Urinary bladder (tissue), 4 donors: ENCODE results near the gene MYH14. TPM values are rescaled to one million over a fixed set of nuclear protein-coding genes. Genes with fewer than 3 reads are reported as not detected.

Source experiments
- DNase-seq: peaks from one replicate; pipeline ENCODE4 v3.0.0-alpha.2; 2015; ENCODE audit errors: extremely low spot score
- H3K27ac ChIP-seq: one replicate; pipeline ENCODE4 v1.5.1; 2013; ENCODE audit warnings: low read depth, mild to moderate bottlenecking, moderate library complexity
- H3K36me3 ChIP-seq: one replicate; pipeline ENCODE4 v1.6.1; 2013; ENCODE audit warnings: mild to moderate bottlenecking, moderate library complexity; ENCODE audit not compliant: insufficient read depth
- H3K4me1 ChIP-seq: one replicate; pipeline ENCODE4 v1.6.1; 2013; ENCODE audit warnings: mild to moderate bottlenecking, moderate library complexity; ENCODE audit not compliant: insufficient read depth
- H3K4me3 ChIP-seq: one replicate; pipeline ENCODE4 v1.5.1; 2013; ENCODE audit warnings: low read depth, low read length
- WGBS: extraction: QIAGEN DNeasy Blood & Tissue Kit; methylation state at CpG from one replicate; pipeline ENCODE4 v1.1.7; 2013; 5-methylcytosine and 5-hydroxymethylcytosine counted together
- polyA plus RNA-seq: library from polyadenylated mRNA; stranded (reverse); fragments of 200-250 nt; gene quantifications from one replicate; pipeline ENCODE4 v1.2.3, GENCODE V29; 2013
- total RNA-seq: library from RNA; depleted of rRNA; stranded (reverse); fragments of >200 nt; gene quantifications from one replicate; pipeline ENCODE4 v1.2.3, GENCODE V29; 2014
- donor health status: healthy with polysubstance abuse.
- donor health status: healthy.

Gene MYH14
- total and polyA plus RNA-seq, 2 donors = 7.0 to 15.5 TPM

DNA sequence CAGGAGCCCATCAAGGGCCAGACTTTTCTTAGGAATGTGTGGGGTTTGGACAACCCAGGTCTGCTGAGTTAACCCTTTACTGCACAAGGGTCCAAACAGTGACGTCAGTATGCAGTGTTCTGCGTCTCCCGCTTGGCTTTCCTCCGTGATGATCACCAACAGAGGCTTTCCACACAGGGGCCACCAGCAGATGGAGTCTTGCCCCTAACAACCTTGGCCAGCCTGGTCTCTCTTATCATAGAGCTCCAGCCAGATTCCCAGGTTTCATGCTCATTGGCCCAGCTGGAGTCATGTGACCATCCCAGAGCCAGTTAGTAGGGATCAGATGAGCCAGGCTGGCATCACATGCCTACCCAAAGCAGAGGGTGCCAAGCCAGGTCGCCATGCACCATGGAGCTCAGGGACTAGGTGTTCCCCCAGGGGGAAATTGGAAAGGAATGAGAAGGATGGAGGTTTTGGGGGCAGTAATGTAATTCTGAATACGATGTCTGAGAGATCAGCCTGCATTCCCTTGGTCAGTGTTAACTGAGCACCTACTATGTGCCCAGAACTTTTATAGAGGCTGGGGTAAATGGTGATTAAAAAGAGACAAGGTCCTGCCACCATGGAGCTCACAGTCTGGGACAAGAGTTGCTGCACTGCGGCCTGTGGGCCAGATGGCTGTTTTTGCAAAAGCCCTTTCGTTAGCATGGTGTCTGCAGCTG is 61.2 kb downstream of the MYH14 start:
- no peak for DNase-seq
- Histone ChIP-seq H3K36me3 (no peaks in the 10 kb centered on the region), H3K4me1 (no peaks in the 10 kb centered on the region), H3K4me3 (no peak overlapping the region), H3K27ac (no peak overlapping the region)
- 74% methylated on average over 8 of the region's 8 CpGs for WGBS

DNA sequence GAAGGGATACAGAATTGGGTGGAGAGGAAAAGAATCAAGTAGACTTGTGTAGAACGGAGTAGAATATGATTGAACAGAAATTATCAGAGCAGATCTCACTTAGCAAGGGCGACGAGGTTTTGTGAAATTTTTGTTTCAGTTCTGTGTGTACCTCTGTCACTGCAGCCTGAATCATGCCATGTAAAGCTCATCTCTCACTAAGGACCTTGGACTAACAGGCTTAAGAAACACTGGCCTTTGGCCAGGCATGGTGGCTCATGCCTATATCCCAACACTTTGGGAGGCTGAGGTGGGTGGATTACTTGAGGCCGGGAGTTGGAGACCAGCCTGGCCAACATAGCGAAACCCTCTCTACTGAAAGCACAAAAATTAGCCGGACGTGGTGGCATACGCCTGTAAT is 62.6 kb downstream of the MYH14 start:
- no peak overlapping the region for H3K27ac ChIP-seq
- no peaks in the 10 kb centered on the region for H3K4me1 ChIP-seq
- DNase-seq = no peak
- no peaks in the 10 kb centered on the region for H3K36me3 ChIP-seq
- WGBS = 92% methylated on average over 8 of the region's 8 CpGs
- no peak overlapping the region for H3K4me3 ChIP-seq

DNA sequence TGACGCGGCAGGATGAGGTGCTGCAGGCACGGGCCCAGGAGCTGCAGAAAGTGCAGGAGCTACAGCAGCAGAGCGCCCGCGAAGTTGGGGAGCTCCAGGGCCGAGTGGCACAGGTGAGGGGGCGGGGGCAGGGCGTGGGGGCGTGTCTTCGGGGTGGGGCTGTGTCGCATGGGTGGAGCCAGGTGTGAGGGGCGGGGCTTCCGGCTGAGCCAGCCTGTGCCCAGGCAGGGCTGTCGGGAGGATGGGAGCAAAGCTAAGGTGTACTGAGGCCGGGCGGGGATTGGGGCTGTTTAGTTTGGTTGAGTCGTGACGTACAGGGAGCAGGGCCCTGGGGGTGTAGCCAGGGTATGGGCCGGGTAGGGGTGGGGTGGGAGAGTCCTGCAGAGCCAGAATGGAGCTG is 63.5 kb downstream of the MYH14 start:
- Histone ChIP-seq H3K4me3 (no peak overlapping the region), H3K27ac (no peak overlapping the region), H3K4me1 (no peaks in the 10 kb centered on the region), H3K36me3 (no peaks in the 10 kb centered on the region)
- DNase-seq = no peak
- WGBS = 16% methylated on average over 20 of the region's 20 CpGs

DNA sequence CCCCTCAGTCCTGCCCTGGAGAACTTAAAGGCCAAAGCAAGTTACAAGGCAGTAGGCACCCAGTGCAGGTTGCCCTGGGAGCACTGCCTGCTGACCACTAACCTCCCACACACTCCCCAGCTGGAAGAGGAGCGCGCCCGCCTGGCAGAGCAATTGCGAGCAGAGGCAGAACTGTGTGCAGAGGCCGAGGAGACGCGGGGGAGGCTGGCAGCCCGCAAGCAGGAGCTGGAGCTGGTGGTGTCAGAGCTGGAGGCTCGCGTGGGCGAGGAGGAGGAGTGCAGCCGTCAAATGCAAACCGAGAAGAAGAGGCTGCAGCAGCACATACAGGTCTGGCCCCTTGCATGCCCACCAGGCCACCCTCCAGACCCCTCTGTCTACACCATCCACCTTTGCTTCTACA is 64.6 kb downstream of the MYH14 start:
- WGBS = 87% methylated on average over 13 of the region's 13 CpGs
- Histone ChIP-seq H3K36me3 (no peaks in the 10 kb centered on the region), H3K4me1 (no peaks in the 10 kb centered on the region), H3K4me3 (no peak overlapping the region), H3K27ac (no peak overlapping the region)
- DNase-seq = no peak

DNA sequence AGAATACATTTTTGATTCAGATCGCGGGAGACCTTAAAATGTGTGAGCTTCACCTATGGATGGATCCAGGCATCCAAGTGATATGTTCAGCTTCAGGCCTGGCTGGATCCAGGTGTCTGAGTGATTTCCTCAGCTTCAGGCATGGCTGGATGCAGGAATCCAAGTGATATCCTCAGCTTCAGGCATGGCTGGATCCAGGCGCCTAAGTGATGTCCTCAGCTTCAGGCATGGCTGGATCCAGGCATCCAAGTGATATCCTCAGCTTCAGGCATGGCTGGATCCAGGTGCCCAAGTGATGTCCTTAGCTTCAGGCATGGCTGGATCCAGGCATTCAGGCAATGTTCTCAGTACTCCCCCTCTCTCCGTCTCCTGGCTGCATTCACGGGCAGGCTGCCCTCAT is 65.1 kb downstream of the MYH14 start:
- Histone ChIP-seq H3K4me1 (no peaks in the 10 kb centered on the region), H3K27ac (no peak overlapping the region), H3K4me3 (no peak overlapping the region), H3K36me3 (no peaks in the 10 kb centered on the region)
- no peak for DNase-seq
- 95% methylated on average over 5 of the region's 5 CpGs for WGBS

DNA sequence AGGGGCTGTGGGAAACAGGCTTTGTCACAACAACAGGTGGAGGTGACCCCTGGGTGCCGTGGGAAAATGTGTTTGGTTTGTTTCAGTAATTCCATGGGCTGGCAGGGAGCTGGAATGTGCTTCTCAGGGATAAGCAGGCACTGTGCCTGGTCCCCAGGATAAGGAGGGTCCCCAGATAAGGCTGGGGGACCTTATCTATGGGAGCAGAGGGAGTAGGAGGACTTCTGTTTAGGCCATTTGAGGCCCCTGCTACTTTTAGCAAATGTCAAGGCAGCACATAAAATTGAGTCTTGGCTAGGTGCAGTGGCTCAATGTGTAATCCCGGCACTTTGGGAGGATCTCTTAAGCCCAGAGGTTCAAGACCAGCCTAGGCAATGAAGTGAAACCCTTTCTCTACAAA is 66.2 kb downstream of the MYH14 start:
- no peaks in the 10 kb centered on the region for H3K36me3 ChIP-seq
- no peak for DNase-seq
- no peaks in the 10 kb centered on the region for H3K4me1 ChIP-seq
- H3K27ac ChIP-seq = no peak overlapping the region
- no peak overlapping the region for H3K4me3 ChIP-seq
- WGBS = 67% methylated on average over 2 of the region's 2 CpGs

DNA sequence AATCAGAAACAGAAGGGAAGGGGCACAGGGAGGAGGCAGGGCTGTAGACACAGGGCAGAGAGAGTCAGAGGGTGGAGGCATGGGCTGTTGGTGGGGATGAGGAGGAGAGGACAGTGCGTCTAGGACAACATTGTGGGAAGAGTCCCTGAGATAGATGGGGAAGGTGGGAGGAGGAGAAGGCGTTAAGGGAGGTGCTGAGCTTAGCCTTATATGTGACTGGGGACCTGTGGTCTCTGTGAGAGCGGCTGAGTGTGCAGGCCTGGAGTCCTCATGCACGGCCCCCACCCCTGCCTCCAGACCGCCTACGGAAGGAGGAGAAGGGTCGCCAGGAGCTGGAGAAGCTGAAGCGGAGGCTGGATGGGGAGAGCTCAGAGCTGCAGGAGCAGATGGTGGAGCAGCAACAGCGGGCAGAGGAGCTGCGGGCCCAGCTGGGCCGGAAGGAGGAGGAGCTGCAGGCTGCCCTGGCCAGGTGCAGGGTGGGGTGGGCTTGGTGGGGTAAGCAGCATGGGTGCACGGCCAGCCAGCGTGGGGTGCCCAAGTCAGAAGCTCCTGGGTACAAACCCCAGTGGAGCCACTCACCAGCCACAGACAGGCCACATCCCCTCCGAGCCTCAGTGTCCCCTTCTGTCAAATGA is 69.0 kb downstream of the MYH14 start:
- 82% methylated on average over 14 of the region's 14 CpGs for WGBS
- no peak overlapping the region for H3K4me3 ChIP-seq
- H3K27ac ChIP-seq = no peak overlapping the region
- H3K36me3 ChIP-seq = no peaks in the 10 kb centered on the region
- H3K4me1 ChIP-seq = no peaks in the 10 kb centered on the region
- DNase-seq = no peak

DNA sequence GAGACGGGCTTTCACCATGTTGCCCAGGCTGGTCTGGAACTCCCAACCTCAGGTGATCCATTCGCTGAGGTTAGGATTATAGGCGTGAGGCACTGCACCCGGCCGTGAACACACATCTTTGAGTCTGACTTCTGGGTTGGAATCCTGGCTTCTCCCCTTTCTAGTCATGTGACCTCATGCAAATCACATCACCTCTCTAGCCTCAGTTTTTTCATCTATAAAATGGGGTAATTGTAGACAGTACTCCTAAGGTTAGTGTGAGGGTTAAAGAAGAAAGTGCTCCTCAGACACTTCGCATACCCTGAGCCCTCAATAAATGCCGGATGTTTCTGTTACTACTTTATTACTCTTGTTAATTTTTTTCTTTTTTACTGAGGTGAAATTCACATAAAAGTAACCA is 70.4 kb downstream of the MYH14 start:
- H3K36me3 ChIP-seq = no peaks in the 10 kb centered on the region
- WGBS = 82% methylated on average over 7 of the region's 7 CpGs

DNA sequence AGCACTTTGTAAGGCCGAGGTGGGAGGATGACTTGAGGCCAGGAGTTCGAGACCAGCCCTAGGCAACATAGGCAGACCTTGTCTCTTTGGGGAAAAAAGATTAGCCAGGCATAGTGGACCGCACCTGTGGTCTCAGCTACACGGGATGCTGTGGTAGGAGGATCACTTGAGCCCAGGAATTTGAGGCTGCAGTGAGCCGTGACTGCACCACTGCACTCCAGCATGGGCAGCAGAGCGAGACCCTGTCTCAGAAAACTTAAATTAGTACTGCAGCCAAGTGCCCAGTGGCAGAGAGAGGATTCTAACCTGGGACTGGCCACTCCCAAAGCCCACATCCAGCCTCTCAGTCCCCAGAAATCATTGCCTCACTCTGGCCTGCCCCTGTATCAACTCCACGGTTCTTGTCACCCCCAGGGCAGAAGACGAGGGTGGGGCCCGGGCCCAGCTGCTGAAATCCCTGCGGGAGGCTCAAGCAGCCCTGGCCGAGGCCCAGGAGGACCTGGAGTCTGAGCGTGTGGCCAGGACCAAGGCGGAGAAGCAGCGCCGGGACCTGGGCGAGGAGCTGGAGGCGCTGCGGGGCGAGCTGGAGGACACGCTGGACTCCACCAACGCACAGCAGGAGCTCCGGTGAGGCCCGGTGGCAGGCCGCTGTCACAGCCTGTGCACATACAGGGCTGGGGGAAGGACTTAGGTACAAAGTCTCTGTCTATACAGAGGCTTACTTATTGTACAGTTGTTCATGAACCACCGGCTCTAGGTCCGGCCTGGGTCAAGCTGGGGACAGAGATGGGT is 72.4 kb downstream of the MYH14 start:
- Histone ChIP-seq H3K4me3 (no peak overlapping the region), H3K4me1 (no peaks in the 10 kb centered on the region), H3K36me3 (no peaks in the 10 kb centered on the region), H3K27ac (no peak overlapping the region)
- WGBS = 78% methylated on average over 26 of the region's 26 CpGs
- DNase-seq = no peak

More for the DNA sequence above, 70.4 kb downstream of the MYH14 start:
- DNase-seq = no peak
- no peak overlapping the region for H3K4me3 ChIP-seq
- H3K4me1 ChIP-seq = no peaks in the 10 kb centered on the region
- H3K27ac ChIP-seq = no peak overlapping the region

DNA sequence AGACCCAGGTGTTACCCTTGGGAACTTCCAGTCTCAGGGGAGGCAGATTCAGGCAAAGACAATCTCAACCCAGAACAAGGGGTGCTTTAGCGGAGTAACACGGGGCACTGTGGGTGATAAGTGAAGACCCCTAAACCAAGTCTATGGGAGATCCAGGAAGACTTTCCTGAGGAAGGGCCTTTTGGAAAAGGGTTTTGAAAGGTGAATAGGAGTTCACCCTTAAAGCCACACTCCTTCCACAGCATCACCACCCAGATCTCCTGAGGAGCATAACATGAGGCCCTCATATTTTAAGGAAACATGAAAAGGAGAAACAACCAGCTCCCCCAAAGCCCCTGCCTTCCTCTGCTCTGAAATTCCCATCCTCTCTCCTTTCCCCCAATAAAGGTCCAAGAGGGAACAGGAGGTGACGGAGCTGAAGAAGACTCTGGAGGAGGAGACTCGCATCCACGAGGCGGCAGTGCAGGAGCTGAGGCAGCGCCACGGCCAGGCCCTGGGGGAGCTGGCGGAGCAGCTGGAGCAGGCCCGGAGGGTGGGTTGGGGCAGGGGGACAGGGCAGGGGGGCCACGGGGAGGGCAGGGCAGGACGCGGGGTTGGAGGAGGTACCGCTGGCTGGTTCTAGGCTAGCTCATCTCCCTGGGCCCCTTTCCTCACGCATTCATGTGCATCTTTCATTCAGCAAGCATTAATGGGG is 73.1 kb downstream of the MYH14 start:
- DNase-seq = no peak
- Histone ChIP-seq H3K36me3 (no peaks in the 10 kb centered on the region), H3K4me1 (no peaks in the 10 kb centered on the region), H3K27ac (no peak overlapping the region), H3K4me3 (no peak overlapping the region)
- WGBS = 71% methylated on average over 15 of the region's 15 CpGs

DNA sequence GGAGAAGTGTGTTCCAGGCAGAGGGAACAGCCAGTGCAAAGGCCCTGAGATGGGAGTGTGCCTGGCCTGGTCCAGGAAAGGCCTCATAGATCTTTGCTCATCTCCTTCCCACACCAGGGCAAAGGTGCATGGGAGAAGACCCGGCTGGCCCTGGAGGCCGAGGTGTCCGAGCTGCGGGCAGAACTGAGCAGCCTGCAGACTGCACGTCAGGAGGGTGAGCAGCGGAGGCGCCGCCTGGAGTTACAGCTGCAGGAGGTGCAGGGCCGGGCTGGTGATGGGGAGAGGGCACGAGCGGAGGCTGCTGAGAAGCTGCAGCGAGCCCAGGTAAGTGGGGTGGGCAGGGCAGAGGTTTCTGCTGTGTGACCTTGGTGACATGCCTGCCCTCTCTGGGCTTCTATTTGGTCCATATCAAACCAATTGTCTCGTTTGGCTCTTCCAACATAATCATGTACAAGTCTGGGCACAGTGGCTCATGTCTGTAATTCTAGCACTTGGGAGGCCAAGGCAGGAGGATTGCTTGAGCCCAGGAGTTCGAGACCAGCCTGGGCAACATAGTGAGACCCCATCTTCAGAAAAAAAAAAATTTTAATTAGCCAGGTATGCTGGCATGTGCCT is 74.7 kb downstream of the MYH14 start:
- 91% methylated on average over 14 of the region's 14 CpGs for WGBS
- DNase-seq = no peak
- H3K36me3 ChIP-seq = no peaks in the 10 kb centered on the region

DNA sequence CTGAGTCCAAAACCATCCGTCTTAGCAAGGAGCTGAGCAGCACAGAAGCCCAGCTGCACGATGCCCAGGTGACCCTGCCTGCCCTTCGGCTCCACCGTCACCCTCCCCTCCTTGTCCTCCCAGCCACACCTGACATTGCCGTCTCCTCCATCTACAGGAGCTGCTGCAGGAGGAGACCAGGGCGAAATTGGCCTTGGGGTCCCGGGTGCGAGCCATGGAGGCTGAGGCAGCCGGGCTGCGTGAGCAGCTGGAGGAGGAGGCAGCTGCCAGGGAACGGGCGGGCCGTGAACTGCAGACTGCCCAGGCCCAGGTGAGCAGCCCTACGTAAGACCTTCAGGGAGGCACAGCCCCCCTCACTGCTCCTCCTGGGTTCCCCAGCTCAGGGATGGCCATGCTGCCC is 76.7 kb downstream of the MYH14 start:
- 85% methylated on average over 14 of the region's 14 CpGs for WGBS
- Histone ChIP-seq H3K4me3 (no peak overlapping the region), H3K4me1 (no peaks in the 10 kb centered on the region), H3K27ac (no peak overlapping the region), H3K36me3 (no peaks in the 10 kb centered on the region)
- DNase-seq = no peak

More for the DNA sequence above, 74.7 kb downstream of the MYH14 start:
- no peak overlapping the region for H3K27ac ChIP-seq
- no peak overlapping the region for H3K4me3 ChIP-seq
- no peaks in the 10 kb centered on the region for H3K4me1 ChIP-seq

DNA sequence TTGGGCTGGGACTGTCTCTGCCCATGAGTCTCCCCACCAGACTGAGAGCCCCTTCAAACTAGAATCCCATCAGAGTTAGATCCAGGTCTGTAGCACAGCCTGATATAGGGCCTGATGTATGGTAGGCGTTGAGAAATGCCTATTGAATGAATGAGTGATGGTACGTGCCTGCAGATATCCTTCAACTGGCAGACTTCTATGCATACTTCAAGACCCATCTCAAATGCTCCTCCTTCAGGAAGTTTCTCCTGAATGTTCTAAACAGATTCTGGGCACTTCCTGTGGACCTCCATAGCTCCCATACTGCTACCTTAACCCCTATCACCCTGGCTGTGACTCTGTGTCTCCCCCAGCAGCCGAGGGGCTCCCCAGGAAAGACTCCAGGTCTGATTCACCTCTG is 77.6 kb downstream of the MYH14 start:
- Histone ChIP-seq H3K4me3 (no peak overlapping the region), H3K27ac (no peak overlapping the region), H3K4me1 (no peaks in the 10 kb centered on the region), H3K36me3 (no peaks in the 10 kb centered on the region)
- WGBS = 62% methylated on average over 3 of the region's 3 CpGs
- no peak for DNase-seq
